NCI-H345 (cell line): Measurements from ENCODE around the gene GIMAP2.
"Not testable (repeated sequence)": the region's sequence is repeated elsewhere in the genome, so short reads cannot be mapped to it uniquely, and the experiment has no call there.

ENCODE experiments used
- DNase-seq: peaks from one replicate; lab custom pipeline; 2025; lab: John Stamatoyannopoulos, UW

The GIMAP2 gene

DNA sequence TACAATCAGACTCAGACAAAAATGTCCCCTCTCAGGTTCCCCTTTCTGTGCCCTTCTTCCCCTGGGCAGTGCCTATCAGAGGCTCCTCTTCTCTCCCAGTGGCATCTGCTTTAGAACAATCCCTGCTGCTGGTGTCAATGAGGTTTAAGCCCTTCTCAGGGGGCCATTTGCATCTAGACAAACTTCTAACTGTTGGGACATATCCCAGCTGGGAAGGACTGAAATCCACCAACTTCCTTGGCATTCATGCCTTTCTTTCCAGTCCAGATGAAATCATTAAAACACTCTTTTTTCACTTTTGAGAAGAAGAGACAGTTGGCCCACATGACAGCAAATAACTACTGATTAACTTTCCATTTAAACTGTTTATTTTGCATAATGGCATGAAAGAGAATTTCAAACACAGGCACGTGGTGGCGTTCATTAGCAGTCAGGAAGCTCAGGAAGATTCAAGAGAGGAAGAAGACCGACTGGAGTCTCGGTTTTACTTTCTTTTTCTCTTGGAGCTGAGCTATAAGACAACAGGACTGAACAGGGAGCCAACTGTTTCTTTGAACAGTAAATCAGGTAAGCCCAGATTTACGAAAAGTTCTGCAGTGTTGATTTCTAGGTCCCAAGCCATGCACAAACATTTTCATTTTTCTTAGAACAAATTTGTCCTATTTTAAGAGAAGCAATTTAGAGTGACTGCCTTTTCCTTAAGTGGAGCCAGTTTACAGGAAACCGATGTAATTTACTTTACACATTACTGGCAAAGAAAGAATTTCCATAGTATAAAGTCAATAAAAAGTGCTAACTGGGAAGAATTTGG, at the start of gene GIMAP2:
Gene GIMAP2, plus strand, starts transcription at position 488 of the 811 bp plus-strand sequence. CDS start 1,354 bp downstream, outside the sequence.
- no peak for DNase-seq

DNA sequence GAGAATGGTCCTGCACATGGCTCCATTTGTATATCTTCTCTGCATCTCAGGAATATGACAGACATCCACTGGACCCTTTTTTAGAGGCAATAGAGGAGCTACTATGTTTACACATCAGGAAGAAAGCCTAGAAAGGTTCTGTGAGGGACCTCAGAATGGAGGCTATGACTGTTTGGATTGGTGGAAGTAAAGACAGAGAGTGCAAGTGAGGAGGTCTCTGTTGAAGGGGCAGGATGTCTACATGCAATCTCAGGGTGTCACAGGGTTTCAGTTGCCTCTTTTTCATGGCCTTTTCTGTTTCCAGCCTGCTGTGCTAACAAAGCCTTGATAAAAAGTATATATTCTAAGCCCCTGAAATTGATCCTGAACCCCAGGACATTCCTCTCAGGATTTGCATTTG, 43.7 kb upstream of the GIMAP2 start:
- no peak for DNase-seq

- DNase-seq: no peak
Observed at GRCh38 chr7:150642926-150643325, 42.6 kb upstream of the GIMAP2 start.

GRCh38 chr7:150645259-150646020, 40.1 kb upstream of the GIMAP2 start:
- DNase-seq: no peak

DNA sequence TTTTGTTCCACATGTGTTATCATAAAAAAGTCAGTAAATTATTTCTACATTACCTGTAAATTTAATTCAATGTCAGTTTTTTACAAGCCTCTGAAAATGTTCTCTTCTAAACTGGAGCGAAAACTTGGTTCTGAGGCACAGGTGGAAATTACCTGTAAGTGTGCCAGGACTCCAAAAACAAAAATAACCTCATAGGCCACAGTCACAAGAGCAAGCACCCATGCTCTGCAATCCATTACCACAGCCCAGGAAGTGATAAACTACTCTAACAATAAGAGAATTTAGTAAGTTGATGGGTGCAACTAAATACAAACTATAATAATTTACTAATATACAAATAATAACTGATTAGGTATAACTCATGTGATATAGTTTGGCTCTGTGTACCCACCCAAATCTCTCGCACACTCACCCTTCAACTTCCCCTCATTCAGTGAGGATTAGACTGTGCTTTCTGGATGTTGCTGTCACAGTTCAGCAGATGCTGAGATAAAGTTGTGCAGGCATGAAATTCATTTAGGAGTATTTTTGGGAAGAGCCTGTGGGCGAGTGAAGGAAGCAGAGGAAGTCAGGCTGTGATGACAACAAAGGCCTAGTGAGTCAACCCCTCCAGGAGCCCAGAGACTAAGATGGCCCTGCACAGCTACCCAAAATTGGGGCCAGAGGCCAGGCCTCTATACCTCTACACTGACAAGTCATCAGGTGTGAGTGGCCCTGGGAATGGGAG, 37.0 kb upstream of the GIMAP2 start:
- DNase-seq: no peak

DNA sequence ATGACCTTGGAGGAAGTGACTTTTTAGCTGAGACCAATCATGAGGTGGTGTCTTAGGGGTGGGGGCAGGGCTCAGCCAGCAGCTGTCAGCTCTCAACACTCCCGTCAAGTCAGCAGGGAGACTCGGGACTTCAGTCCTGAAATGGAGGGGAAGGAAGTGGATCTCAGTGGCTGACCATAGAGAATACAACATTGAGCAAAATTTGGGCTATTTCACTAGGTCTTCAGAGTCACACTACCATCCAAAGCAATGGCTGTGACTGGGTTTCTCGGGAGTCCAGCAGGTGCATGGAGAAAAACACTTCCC, 36.5 kb upstream of the GIMAP2 start:
- no peak for DNase-seq

GRCh38 chr7:150654692-150655091, 30.8 kb upstream of the GIMAP2 start:
- no peak for DNase-seq

GRCh38 chr7:150656047-150656446, 29.5 kb upstream of the GIMAP2 start:
- DNase-seq: no peak

GRCh38 chr7:150657526-150657925, 28.0 kb upstream of the GIMAP2 start:
- DNase-seq: no peak

GRCh38 chr7:150660939-150661613, 24.4 kb upstream of the GIMAP2 start:
- no peak for DNase-seq

GRCh38 chr7:150662821-150663220, 22.7 kb upstream of the GIMAP2 start:
- DNase-seq: not testable (repeated sequence)

GRCh38 chr7:150663802-150664494, 21.6 kb upstream of the GIMAP2 start:
- no peak for DNase-seq

DNA sequence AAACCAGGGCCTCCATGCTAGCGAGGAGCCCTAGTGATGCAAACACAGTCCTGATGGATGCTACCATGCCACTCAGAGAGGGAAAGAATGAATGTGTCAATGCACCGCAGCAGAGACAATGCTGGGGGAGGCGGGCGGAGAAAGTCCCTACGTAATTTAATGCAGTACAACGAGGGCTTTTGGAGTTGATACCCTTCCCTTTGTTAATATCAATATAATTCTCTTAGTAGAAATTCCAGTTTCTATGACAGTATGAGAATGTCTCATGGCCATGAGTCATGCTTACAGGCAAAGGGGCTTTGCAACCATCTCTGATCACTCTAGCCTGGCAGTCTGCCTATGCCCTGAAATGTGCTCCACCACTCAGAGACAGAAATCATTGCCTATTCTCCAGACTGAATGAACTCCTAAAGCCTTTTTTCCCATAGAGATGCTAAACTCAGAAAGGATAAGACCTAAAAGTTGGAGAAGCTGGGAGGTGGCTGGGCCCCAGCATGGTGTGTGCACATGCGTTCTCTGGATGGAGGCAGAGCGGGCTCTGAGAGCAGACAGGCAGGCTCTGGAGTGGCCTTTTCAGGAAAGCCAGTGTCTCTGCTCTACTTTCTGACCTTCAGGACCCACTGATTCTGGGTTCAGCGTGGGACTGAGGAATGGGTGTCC, 20.3 kb upstream of the GIMAP2 start:
- DNase-seq: no peak

- DNase-seq: no peak
Observed at GRCh38 chr7:150665896-150666295, 19.6 kb upstream of the GIMAP2 start.

DNA sequence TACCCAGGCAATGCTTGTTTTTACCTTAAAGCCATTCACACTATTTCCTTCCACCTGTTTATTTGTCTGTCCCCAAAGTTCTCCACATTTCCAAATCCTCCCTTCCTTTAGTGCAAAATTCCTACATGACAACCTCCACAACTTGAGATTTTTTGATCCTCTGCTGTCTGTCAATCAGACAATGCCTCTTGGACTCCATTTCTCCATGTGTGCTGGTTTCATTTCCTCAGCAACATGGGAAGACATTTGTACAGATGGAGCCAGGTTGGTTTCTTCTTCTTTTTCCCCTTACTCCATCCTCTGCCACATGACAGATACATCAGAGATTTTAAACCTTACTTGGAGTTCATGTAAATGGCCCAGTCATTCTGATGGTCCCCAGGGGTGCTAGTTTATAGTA, 19.1 kb upstream of the GIMAP2 start:
- DNase-seq: no peak

DNA sequence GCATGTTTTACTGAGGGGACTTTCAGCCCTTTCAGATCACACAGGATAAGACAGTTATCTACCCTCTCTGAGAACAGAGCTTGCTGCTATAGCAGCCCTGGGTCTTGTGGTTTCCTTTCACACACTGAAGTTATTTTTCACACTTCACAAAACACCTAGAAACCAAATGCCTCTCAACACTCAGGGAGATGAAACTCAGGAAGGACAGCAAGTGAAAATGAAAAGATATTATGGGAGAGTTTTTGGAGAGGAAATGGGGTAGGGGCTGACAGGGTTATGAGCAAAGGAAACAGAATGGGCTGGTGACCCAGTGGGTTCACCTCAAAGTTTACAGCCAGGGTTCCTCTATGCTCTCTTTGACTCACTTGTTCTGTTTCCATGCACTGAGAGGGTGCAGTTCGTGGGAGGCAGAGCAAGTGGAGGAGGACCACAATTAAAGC, 17.0 kb upstream of the GIMAP2 start:
- no peak for DNase-seq

DNA sequence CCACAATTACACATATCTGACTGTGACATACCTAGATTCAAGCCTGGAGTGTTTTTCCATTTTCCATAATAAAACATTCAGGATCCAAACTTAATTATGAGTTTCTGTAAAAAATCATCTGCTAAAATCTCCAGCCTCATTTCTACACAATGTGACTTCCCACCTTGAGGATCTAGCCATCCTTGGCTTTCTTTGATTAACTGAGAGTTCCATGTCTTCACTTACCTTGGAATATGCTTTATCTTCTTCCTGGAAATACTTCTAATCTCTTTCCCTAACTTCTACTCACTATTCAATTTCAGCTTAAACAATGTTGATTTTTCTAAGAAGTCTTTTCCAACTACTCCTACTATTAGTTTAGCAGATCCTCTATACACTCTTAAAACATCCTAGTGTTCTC, 16.5 kb upstream of the GIMAP2 start:
- no peak for DNase-seq

GRCh38 chr7:150671798-150672585, 13.5 kb upstream of the GIMAP2 start:
- DNase-seq: not testable (repeated sequence)

DNA sequence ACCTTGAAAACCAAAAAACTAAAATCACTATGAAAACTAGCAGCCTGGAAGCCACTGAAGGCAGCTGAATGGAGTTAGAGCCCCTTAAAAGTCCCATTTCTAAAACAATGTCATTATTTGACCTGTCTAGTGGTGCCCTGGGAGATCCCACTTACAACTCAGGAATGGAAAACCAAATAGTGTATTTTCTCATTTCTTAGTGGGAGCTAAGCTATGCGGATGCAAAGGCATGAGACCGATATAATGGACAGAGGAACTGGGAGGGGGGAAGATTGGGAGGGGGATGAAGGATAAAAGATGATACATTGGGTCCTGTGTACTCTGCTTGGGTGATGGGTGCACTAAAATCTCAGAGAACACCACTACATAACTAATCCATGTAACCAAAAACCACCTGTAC, 9.8 kb upstream of the GIMAP2 start:
- no peak for DNase-seq

GRCh38 chr7:150676276-150676675, 9.2 kb upstream of the GIMAP2 start:
- not testable (repeated sequence) for DNase-seq
